SK-N-MC (cell line): ENCODE data around the gene TUBA4A.

ENCODE experiments used
- EZH2 ChIP-seq: fragments of 200-600 bp; sonication (generic); IDR thresholded peaks from one replicate; pipeline ENCODE4 v1.6.1; 2017; ENCODE audit warnings: antibody characterized with exemption
- FOXP2 ChIP-seq: optimal IDR thresholded peaks from 2 replicates; pipeline ENCODE3; 2011; ENCODE audit warnings: mild to moderate bottlenecking, moderate library complexity; ENCODE audit not compliant: insufficient read depth; ENCODE audit errors: extremely low read length, control extremely low read depth
- POLR2AphosphoS5 ChIP-seq: IDR thresholded peaks from 2 replicates; pipeline ENCODE4 v1.6.1; 2012; ENCODE audit warnings: mild to moderate bottlenecking, low read depth, low read length, borderline replicate concordance

GRCh38 chr2:219266232-219266631, 12.5 kb upstream of the TUBA4A start:
- TF ChIP-seq EZH2 (no peak), POLR2AphosphoS5 (no peak), FOXP2 (no peak)
